ENCODE data around the gene UBE2J2. TPM values are rescaled to one million over a fixed set of nuclear protein-coding genes. Genes with fewer than 3 reads are reported as not detected.
"Not testable (repeated sequence)": the region's sequence is repeated elsewhere in the genome, so short reads cannot be mapped to it uniquely, and the experiment has no call there.

UBE2J2 gene
- total RNA-seq, 3 donors from 2014 or later (not counting 1 experiment from before 2014, with no cell fraction given): 66.0 to 84.2 (median 78.1) TPM

- H3K9me3 Mint-ChIP-seq: no peaks in the 10 kb centered on the region
- peak overlapping the region; percentile 26 for H3K27ac ChIP-seq (ENCODE audit: low read length)
- ATAC-seq: peak; percentile 73 to 79 (median 75)
Observed at GRCh38 chr1:1250786-1251284, 22.8 kb downstream of the UBE2J2 start.

GRCh38 chr1:1248009-1248913 lies 25.4 kb downstream of the UBE2J2 start:
- H3K4me3 Mint-ChIP-seq; H3K9me3 Mint-ChIP-seq; H3K4me3 ChIP-seq (ENCODE audit: low read length); ATAC-seq; DNase-seq; H3K27ac ChIP-seq (ENCODE audit: low read length); H3K36me3 ChIP-seq (ENCODE audit: control insufficient read depth, insufficient read depth, low read length); intact Hi-C loops (cut with micrococcal nuclease); H3K9me3 ChIP-seq (ENCODE audit: control insufficient read depth, insufficient read depth, low read length); H3K27me3 Mint-ChIP-seq (ENCODE audit: low read depth in 2 of 2); H3K36me3 Mint-ChIP-seq: not testable (repeated sequence)
- 90% methylated on average over 11 of the region's 21 CpGs for WGBS (ENCODE audit: insufficient coverage)
- Mint-ChIP-seq H3K27ac (peak overlapping the region in 1 of 2 donors; percentile 40), H3K4me1 (peaks cover 7 to 11% of the 10 kb centered on the region in 2 donors)
- H3K4me1 ChIP-seq (ENCODE audit: control insufficient read depth, insufficient read depth, low read length): peaks cover 19% of the 10 kb centered on the region
- H3K27me3 ChIP-seq (ENCODE audit: control insufficient read depth, insufficient read depth, low read length): peaks cover 13% of the 10 kb centered on the region

More at GRCh38 chr1:1250786-1251284, 22.8 kb downstream of the UBE2J2 start:
- H3K36me3 Mint-ChIP-seq: no peaks in the 10 kb centered on the region
- H3K4me1 Mint-ChIP-seq: peaks cover 7 to 11% of the 10 kb centered on the region in 2 donors
- peak overlapping the region; percentile 69 to 82 for H3K27ac Mint-ChIP-seq
- Histone ChIP-seq H3K4me1 (ENCODE audit: control insufficient read depth, insufficient read depth, low read length) (peaks cover 19% of the 10 kb centered on the region), H3K9me3 (ENCODE audit: control insufficient read depth, insufficient read depth, low read length) (no peaks in the 10 kb centered on the region), H3K36me3 (ENCODE audit: control insufficient read depth, insufficient read depth, low read length) (peaks cover 21% of the 10 kb centered on the region), H3K27me3 (ENCODE audit: control insufficient read depth, insufficient read depth, low read length) (peaks cover 6% of the 10 kb centered on the region), H3K4me3 (ENCODE audit: low read length) (no peak overlapping the region)
- intact Hi-C loops (cut with micrococcal nuclease): loop anchor here (1.0 kb wide), 1 partner anchor 129 kb away; no protein-coding TSS in a partner anchor
- peak in 1 of 2 donors; percentile 90 for DNase-seq
- TF ChIP-seq CTCF (IDR thresholded peaks at IDR 0.05): no peak
- WGBS (ENCODE audit: insufficient coverage): 52% methylated on average over 16 of the region's 16 CpGs
- H3K27me3 Mint-ChIP-seq (ENCODE audit: low read depth in 2 of 2): no peaks in the 10 kb centered on the region
- H3K4me3 Mint-ChIP-seq: no peak overlapping the region

GRCh38 chr1:1247341-1247913 lies 26.2 kb downstream of the UBE2J2 start:
- intact Hi-C loops (cut with micrococcal nuclease): no loop called here
- WGBS (ENCODE audit: insufficient coverage): 77% methylated on average over 25 of the region's 25 CpGs
- Mint-ChIP-seq H3K27me3 (ENCODE audit: low read depth in 2 of 2) (no peaks in the 10 kb centered on the region), H3K9me3 (no peaks in the 10 kb centered on the region), H3K4me1 (peaks cover 0 to 11% of the 10 kb centered on the region in 2 donors), H3K27ac (peak overlapping the region in 1 of 2 donors; percentile 40), H3K4me3 (no peak overlapping the region), H3K36me3 (no peaks in the 10 kb centered on the region)
- TF ChIP-seq CTCF (IDR thresholded peaks at IDR 0.05): no peak
- peaks cover 13% of the 10 kb centered on the region for H3K27me3 ChIP-seq (ENCODE audit: control insufficient read depth, insufficient read depth, low read length)
- H3K36me3 ChIP-seq (ENCODE audit: control insufficient read depth, insufficient read depth, low read length): no peaks in the 10 kb centered on the region
- H3K27ac ChIP-seq (ENCODE audit: low read length): no peak overlapping the region
- peaks cover 19% of the 10 kb centered on the region for H3K4me1 ChIP-seq (ENCODE audit: control insufficient read depth, insufficient read depth, low read length)
- ATAC-seq (no peak), DNase-seq (no peak)
- no peaks in the 10 kb centered on the region for H3K9me3 ChIP-seq (ENCODE audit: control insufficient read depth, insufficient read depth, low read length)
- H3K4me3 ChIP-seq (ENCODE audit: low read length): no peak overlapping the region

Data from natural killer cell (primary cell).